HG03280 (cell line): ENCODE data around the gene CTNNA2.

ENCODE experiments used
- ATAC-seq: cut with Tn5 transposase; IDR thresholded peaks from one replicate; pipeline ENCODE4 v1.9.1; 2021; ENCODE audit warnings: mild to moderate bottlenecking, moderate library complexity; ENCODE audit not compliant: unreplicated experiment

CTNNA2 gene

DNA sequence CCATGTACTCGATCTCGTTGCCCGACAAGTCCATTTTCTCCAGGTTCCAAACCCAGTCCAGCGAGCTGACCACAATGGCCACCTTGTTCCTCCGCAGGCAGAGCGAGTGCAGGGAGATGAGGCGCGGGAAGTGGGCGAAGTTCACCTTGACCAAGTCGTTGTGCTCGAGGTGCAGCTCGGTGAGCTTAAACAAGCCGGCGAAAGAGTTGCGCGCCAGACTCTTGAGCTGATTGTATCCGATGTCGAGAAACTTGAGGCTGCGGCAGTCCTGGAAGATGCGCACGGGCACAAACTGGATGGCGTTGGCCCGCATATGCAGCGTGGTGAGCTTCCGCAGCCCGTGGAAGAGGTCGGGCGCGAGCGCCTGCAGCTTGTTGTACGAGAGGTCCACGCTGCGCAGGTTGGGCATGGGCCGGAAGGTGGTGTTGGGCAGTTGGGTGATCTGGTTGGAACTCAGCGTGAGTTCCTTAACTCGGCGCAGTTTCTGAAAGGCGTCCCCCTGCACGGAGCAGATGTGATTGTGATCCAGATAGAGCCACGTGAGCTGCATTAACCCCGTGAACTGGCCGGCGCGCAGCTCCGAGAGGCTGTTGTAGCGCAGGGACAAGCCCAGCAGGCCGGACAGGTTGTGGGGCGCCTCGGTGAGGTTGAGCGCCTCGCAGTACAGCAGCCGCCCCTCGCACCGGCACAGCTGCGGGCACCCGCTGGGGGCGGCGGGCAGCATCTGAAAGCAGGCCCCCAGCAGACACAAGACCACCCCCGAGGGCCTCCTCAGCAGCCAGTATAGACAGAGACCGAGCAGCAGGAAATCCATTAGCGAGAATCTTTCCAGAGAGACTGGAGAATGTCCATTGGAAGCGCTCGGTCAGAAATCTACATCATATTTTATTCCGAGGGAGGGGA, 790.4 kb downstream of the CTNNA2 start:
- ATAC-seq, result no peak

DNA sequence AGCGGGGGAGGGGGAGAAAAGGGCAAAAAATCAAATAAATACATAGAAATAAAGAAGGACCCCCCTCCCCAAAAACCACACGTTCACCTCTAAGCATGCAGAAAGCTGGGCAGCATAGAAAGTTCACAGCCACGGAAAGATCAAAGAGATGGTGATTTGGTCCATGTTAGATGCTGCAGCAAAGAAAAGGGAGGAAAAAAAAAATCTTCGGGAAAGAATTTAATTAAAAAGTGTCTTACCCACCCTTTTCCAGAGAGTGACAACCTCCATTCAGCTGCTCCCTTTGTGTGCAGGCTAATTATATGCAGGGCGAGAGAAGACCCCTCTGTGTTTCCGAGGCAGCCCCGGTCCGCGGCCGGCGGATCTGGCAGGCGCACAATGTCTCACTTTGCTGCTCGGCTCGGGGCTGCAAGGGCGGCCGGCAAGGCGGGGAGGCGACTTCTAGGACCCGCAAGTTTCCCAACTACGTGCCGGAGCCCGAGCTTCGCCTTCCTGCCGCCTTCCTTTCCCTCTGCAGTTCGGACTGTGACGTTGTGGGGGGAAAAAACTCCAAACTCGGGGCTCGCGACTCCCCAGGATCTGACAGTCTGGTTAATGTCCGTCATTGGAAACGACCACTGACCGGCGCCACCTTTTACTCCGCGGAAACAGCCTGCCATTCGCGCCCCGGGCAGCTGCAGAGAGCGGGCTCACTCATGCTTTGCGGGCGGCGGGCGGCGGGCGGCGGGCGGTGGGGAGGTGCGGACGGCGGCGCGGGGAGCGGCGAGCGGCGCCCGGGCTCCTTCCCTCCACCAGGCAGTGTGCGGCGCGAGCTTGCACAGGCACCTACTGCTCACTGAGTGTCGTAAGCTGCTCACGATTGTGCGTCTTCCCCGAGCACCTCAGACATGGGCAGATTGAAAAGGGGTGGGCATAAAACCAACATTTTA, 791.3 kb downstream of the CTNNA2 start, which contains the start of gene LRRTM1:
Gene LRRTM1 (minus strand): TSS at position 844 of the 929 bp plus-strand sequence. CDS start 933 bp downstream, outside the sequence.
- no peak for ATAC-seq

DNA sequence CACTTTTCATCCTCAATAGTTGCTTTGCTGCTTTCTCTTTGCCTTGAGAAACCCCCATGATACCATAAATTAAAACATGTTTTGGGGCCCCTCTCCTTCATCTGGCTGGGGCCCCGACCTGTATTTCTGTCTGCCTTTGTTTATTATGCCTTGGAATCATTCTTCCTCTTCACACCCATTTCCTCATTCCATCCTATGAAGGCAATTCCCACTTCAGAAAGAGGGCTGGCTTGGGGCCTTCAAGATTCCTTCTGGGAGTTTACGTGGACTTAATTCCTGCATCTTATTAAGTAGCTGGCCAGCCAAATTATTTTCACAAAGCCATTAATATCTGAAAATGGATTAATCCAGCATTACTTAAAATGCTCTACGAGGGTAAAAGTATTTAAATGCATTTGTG, 798.5 kb downstream of the CTNNA2 start:
- ATAC-seq, result no peak

DNA sequence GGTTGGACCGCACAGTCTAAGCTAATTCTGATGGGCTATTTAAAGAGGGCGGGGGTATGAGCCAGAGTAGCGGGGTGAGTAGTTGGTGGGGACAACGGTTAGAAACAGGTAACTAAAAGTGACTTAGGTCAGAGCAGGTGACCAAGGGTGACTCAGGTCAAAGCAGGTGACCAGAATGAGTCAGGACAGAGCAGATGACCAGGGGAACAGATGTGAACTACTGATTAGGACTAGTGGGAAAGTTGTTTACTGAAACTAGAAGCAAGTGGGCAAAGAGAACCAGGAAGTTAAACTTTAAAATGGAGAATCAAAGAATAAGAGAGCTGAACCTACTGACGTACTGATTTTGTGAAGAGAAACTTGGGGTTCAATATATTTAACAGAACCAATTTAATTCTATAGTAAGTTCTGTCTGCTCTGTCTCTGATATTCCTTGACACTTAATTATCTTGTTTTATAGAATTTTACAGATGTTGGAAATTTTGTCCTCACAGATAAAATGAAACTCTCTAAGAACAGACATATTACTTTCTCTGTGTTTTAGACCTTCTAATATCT, 799.5 kb downstream of the CTNNA2 start:
- ATAC-seq, result no peak

DNA sequence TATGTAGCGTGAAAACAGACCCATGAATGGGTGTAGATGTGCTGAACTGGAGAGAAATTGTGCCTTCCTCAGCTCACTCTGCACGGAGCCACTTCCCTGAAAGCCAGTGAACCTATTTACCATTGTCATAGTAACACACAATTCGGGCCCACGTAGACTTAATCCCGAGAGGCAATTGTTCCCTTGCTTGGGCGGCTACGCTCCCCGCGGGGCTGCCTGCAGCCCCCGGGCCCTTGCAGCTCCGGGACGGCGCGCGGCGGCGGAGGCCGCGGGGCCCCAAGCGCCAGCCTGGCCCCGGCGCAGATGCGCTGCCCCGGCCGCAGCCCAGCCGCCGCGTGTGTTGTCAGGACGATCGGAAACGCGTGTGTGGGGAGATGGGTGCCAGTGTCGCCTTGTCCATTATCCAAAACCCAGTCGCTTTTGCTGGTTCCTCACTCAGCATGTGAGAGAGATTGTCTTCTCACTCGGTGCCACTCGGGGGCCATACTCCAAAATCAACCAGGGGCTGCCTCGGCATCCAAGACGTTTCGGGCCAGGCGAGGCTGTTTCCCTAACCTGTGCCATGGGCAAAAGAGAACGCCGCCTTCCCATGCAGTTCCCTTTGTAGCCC, 809.6 kb downstream of the CTNNA2 start:
- ATAC-seq, result no peak

DNA sequence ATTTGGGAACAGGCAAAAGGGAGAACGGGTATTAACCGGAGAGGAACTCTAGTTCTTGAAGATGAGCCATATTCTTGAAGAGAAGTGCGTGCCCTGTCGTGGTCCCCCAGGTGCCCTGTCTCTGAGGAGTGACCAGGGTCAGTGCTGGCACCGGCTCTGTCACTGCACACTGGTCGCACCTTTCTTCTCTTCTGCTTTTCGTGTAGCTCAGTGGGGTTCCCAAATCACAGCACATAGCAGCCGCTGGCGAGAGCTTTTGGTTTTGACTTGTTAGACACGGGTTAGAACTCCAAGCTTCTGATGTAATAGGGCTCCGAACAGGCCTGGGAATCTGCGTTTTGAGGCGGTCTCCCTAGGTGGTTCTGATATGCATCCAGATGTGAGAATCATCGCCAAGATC, 810.1 kb downstream of the CTNNA2 start:
- no peak for ATAC-seq

- ATAC-seq, result no peak
Observed at GRCh38 chr2:80323610-80324009, 810.8 kb downstream of the CTNNA2 start.

GRCh38 chr2:80324525-80324924, 811.7 kb downstream of the CTNNA2 start:
- ATAC-seq, result no peak

DNA sequence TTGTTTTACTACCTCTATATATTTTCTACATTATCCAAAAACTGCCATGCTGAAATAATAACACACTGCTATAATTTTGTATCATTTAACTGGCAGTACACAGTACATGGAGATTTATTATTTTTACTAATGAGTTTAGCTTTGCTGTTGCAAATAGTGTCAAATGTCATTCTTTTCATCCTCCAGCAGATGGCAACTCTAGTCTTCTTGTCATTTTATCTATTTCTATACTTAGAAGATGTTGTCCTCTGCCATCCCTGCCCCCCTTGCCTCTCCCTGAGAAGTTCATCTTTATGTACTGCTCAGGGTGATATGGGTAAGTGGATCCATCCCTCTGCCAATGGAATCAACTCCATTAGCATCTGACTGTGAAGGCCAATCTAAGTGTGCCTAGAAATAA, 813.4 kb downstream of the CTNNA2 start:
- ATAC-seq, result no peak

- ATAC-seq, result no peak
Observed at GRCh38 chr2:80326861-80327260, 814.0 kb downstream of the CTNNA2 start.

DNA sequence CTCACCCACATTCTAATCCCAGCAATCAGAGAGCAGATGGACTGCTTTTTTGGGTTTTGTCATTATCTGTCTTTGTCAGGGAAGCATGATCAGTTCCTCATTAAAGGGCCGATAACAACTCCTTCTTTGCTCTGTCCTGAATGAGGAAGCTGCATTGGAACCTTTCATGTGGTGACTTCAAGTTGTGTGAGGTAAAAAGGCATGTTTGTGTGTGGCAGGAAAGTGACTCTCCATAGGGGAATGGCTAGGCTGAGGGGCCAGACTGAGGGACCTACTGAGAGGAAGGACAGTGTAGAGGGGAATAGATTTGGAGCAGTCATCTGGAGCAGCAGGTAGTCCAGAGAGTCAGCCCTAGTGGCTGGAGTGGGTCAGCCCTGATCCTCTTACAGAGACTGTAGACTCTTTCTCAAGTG, 815.3 kb downstream of the CTNNA2 start:
- ATAC-seq, result no peak

DNA sequence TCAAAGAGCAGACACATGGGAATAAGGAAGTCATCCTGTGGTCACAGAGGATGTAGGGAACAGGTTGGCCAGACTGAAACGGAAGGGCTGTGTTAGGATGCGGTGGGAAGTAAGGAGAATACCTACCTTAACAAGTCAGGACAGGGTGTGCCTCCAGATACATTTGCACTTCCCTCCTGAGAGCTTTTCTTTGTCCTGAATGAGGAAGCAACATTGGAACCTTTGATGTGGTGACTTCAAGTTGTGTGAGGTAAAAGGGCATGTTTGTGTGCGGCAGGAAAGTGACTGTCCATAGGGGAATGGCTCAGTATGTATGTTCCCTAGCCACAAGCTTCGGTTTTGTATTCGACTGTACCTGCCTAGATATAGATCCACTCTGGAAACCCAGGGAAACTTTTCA, 816.6 kb downstream of the CTNNA2 start:
- ATAC-seq, result no peak

DNA sequence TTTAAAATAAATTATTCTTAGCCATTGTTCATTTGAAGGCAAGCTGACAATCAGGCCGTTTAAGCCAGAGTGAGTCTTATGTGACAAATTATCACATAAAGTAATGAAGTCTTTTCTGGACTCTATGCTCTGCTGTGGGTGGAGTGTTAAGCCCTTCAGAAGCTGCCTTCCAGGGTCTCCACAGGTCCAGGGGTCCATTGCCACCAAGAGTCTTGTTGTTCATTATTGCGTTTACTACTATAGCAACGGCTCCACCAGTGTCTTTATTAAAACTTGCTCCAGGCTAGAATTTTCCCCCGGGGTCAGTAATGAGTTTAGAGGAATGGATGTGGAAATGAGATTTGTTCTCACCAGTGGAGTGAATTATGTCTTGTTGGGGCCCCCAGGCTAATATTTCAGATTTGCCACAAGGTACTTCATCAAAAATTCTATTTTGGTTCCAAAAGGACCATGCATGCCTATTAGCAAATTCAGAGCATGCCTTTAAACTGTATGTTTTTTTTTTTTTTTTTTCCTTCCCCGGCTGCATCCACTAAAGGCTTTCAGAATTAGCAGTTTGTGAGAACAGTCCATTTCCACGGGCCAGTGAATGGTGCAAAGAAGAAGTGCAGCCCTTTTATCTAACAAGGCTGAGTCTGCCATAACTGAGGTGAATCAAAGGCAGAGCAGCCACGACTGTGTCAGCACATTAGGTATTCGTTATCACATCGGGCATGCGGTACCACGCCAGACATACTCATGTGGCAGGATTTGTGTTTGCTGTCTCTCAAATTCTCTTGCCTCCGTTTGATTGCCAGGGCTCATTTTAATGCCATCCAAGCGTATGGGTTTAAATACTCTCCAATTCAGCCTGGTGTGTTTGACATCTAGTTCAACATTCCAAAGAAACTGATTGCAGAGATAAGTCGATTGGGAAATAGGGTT, 817.9 kb downstream of the CTNNA2 start:
- no peak for ATAC-seq

DNA sequence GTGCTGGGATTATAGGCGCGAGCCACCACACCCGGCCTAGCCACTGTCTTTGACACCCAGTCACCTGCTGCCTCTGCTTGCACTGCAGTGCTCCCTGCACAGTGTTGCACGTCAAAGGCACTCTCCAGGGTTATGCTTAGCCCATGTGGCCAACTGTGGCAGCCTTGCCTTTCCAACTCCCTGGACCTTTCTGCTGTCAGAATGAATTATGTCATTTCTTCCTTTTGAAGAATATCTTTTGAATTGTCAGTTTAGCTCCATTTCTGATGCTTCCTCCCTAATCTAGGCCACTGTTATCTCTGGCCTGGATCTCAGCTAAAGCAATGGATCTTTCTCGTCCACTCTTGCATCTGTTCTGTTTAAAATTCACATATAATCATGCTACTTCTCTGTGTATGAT, 821.0 kb downstream of the CTNNA2 start:
- no peak for ATAC-seq

- ATAC-seq, result no peak
Observed at GRCh38 chr2:80335411-80335810, 822.6 kb downstream of the CTNNA2 start.

DNA sequence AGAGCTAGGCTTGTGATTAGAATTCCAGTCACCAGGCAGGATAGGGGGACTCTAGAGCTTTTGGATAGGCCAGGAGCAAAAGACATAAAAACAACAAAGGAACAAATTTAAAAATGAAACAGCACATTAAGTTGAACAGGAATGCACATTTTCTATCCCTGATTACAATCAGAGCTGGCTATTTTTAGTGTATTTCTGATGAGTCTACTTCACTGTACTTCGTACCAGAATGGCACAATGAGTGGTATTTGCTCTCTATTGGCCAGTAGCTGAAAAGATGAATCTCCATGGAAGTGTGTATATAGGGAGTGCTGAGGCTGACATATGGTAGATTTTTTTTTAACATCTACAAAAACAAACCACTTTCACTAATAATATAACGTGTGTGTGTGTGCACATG, 825.9 kb downstream of the CTNNA2 start:
- no peak for ATAC-seq

DNA sequence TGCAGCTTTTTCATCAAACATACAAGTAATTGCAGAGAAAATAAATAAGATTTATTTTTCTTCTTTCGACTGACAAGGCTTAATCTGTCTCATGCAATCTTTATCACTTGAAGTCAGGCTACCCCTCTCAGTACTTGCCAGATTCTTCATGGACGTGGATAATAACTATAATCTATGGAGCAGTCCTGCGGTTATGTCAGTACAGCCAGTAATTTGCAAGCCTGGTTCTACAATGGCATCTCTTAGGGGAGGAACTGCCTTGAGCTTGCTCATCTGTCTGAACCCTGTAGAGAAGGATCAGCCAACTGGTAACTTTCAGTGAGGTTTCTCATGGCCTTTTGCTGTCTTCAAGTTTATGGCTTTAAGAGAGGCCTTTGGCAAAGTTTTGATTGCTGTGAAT, 827.2 kb downstream of the CTNNA2 start:
- no peak for ATAC-seq

DNA sequence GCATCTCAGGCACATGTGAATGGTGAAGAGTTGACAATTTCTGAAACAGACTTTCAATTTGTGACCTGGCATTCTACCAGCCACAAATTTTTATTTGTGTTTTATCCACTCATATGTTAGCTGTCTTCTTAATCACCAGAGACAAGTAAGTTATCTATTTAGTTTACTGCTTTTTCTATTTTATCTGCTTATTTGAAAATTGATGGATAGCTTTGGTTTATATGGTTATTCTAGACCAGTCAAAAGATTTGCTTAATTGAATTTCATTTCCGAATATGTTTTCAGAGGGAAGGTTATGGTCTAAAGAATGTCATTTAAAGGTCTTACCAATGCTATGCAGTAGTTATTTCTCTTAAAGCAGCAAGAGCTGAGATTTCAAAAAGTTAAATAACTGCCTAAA, 835.2 kb downstream of the CTNNA2 start:
- no peak for ATAC-seq

DNA sequence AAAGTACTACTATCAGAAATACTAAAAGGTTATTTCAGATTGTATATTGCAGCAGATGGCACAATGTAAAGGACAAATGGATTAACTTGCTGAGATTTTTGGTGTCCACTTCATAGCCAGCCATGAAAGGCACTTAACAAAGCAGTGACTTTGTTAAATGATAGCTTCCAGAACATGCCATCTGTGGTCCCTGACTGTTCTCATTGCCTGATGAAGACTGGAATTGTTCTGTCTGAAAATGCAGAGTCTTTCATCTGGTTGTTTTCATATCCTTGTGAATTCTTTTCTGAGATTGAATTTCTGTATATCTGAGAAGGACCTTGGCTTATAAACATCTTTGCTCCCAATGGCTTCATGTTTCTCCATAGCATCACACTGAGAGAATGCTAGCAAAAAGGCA, 836.1 kb downstream of the CTNNA2 start:
- no peak for ATAC-seq

DNA sequence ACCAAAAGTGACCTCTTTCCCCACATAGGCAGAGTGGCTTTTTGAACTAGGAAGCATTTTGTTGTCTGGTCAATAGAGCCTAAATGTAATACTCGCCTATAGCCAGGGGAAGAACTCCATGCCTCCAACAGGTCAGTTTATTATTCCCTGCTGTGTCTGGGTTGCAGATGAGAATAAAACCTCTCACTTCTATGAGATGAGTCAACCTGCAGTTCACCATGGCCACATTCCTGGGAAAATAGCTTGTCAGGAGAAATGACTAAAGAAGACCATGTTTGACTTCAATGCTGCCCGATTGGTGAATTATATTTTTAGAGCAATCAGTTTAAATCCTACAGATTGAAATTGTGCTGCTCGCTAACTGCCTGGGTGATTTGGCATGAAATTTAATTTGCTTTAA, 838.4 kb downstream of the CTNNA2 start:
- no peak for ATAC-seq
